Coronary artery (tissue), 2 donors: ENCODE measurements around the gene PCNA.

Source experiments
- DNase-seq: peaks from one replicate; pipeline ENCODE4 v3.0.0-alpha.2; 2017; ENCODE audit warnings: low spot score
- H3K27ac ChIP-seq, 2 donors: fragments of 200-600 bp; sonication (generic); one replicate each; pipeline ENCODE4 v1.5.1; 2016 to 2019
- H3K4me3 ChIP-seq: fragments of 200-600 bp; sonication (generic); 2 replicates; pipeline ENCODE4 v1.5.1; 2016; ENCODE audit warnings: mild to moderate bottlenecking, moderate library complexity
- TF ChIP-seq, protein P1 (sequence below): fragments of 200-600 bp; sonication (generic); IDR thresholded peaks from one replicate; pipeline ENCODE4 v1.5.1; 2019; ENCODE audit warnings: antibody characterized with exemption

The PCNA gene

GRCh38 chr20:5149892-5150225, 30.1 kb upstream of the PCNA start:
- DNase-seq, result no peak
- TF ChIP-seq, protein P1, sequence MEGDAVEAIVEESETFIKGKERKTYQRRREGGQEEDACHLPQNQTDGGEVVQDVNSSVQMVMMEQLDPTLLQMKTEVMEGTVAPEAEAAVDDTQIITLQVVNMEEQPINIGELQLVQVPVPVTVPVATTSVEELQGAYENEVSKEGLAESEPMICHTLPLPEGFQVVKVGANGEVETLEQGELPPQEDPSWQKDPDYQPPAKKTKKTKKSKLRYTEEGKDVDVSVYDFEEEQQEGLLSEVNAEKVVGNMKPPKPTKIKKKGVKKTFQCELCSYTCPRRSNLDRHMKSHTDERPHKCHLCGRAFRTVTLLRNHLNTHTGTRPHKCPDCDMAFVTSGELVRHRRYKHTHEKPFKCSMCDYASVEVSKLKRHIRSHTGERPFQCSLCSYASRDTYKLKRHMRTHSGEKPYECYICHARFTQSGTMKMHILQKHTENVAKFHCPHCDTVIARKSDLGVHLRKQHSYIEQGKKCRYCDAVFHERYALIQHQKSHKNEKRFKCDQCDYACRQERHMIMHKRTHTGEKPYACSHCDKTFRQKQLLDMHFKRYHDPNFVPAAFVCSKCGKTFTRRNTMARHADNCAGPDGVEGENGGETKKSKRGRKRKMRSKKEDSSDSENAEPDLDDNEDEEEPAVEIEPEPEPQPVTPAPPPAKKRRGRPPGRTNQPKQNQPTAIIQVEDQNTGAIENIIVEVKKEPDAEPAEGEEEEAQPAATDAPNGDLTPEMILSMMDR, result no peak
- peak overlapping the region; percentile 71 to 79 for H3K27ac ChIP-seq

DNA sequence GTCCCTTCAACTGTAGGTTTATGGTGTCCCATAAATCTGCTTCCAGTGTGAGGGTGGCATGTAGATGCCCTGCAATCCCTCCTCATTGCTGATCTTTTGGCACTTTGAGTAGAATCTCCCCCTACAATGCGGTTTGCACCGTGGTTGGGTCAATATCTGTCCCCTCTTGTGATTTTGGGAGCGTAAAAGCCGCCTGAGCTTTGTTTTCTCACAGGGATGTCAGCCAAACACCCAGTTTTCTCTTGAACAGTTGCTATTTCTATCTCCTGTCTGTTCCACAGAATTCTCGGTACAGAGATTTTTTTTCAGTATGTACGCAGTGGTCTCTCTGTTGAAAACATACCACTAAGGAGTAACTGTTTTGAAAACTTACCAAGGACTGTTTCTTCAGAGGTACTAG, 28.8 kb upstream of the PCNA start:
- H3K4me3 ChIP-seq, result peak overlapping the region; percentile 48
- no peak for DNase-seq
- TF ChIP-seq, protein P1, result no peak
- peak overlapping the region; percentile 71 to 80 for H3K27ac ChIP-seq

More at GRCh38 chr20:5149892-5150225, 30.1 kb upstream of the PCNA start:
- no peak overlapping the region for H3K4me3 ChIP-seq

DNA sequence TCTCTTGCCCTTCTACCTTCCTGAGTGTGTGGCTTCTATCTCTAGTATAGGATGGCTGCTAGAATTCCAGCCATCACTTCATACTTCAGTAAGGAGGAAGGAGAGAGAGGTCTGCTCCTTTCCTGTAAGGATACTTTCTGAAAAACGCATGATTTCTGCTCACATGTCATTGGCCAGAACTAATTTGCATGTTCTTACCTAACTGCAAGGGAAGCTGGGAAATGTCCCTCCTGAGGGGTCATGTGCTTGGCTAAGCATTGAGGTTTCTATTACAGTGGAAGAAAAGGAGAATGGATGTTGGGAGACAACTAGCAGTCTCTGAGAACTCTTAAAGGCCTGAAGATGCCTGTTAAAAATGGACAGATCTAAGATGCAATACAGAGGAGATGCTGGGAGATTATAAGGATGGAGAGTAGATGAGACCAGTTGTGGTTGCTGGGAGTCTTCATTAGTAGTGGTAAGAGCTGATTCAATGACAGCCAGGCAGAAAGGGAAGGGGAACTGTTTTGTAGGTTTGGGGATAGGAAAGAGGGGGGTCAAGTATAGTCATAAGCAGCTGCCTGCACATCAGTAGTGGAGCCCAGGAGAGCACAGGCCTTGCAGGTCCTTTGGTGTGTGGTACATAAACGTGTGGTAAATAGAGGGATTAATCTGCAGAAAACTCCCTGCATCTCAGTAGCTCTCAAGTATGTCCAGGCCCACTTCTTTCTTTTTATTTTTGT, 27.3 kb upstream of the PCNA start:
- TF ChIP-seq, protein P1, result no peak
- no peak for DNase-seq
- peak overlapping the region in 1 of 2 donors; percentile 71 for H3K27ac ChIP-seq
- no peak overlapping the region for H3K4me3 ChIP-seq

- no peak overlapping the region for H3K27ac ChIP-seq
- DNase-seq, result no peak
- TF ChIP-seq, protein P1, result no peak
Measured at GRCh38 chr20:5146099-5146668, 26.4 kb upstream of the PCNA start.

GRCh38 chr20:5145365-5146098, 25.8 kb upstream of the PCNA start:
- no peak overlapping the region for H3K4me3 ChIP-seq
- TF ChIP-seq, protein P1, result no peak
- H3K27ac ChIP-seq, result no peak overlapping the region
- DNase-seq, result no peak

More at GRCh38 chr20:5146099-5146668, 26.4 kb upstream of the PCNA start:
- H3K4me3 ChIP-seq, result no peak overlapping the region

DNA sequence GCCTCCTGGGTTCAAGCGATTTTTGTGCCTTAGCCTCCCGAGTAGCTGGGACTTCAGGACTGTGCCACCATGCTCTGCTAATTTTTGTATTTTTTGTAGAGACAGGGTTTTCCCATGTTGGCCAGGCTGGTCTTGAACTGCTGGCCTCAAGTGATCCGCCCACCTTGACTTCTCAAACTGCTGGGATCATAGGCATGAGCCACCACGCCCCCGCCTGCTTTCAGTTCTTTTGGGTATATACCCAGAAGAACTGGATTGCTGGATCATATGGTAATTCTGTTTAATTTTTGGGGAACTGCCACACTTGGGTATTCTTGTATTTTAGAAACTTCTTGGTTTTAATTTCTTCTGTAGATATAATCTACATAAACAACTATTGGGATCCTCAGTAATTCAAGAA, 24.1 kb upstream of the PCNA start:
- Histone ChIP-seq H3K4me3 (no peak overlapping the region), H3K27ac (peak overlapping the region in 1 of 2 donors; percentile 46)
- TF ChIP-seq, protein P1, result no peak
- no peak for DNase-seq
